Suprapubic skin (tissue), 4 donors: ENCODE data around the gene NLN.

ENCODE experiments used
- EP300 ChIP-seq: sonication (generic); formaldehyde crosslinking; IDR thresholded peaks from one replicate; pipeline ENCODE4 v1.6.1; 2017; ENCODE audit warnings: antibody characterized with exemption
- POLR2A ChIP-seq, 2 donors: fragments of 450-650 bp; IDR thresholded peaks; one replicate each; pipeline ENCODE4 v1.6.1; 2017; ENCODE audit warnings: antibody characterized with exemption in 2 of 2, mild to moderate bottlenecking in 2 of 2, moderate library complexity in 2 of 2
- POLR2AphosphoS5 ChIP-seq, 3 donors: sonication (generic); formaldehyde crosslinking; IDR thresholded peaks; one replicate each; pipeline ENCODE4 v1.6.1; 2017; ENCODE audit warnings: antibody characterized with exemption in 3 of 3
- TF ChIP-seq, protein P1 (sequence below), 2 donors: fragments of 200-600 bp in 1 of 2; fragments of 450-650 bp in 1 of 2; sonication (generic) in 1 of 2; IDR thresholded peaks; one replicate each; pipeline ENCODE4 v1.5.1; 2016 to 2019; ENCODE audit warnings: antibody characterized with exemption in 2 of 2, mild to moderate bottlenecking in 1 of 2, moderate library complexity in 1 of 2

DNA sequence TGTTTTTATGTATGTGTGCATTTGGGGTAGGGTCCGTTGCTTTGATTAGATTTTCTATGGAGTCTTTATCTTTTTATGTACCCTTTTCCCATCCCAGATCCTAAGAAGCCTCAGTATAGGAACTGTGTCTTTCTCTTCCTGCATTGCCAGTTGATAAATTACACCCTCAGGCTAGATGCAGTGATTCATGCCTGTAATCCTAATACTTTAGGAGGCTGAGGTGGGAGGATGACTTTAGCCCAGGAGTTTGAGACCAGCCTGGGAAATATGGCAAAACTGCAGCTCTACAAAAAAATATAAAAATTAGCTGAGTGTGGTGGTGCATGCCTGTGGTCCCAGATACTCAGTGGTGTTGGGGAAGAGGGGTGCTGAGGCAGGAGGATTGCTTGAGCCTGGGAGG is 40.2 kb downstream of the NLN start:
- TF ChIP-seq EP300: no peak
- TF ChIP-seq, protein P1, sequence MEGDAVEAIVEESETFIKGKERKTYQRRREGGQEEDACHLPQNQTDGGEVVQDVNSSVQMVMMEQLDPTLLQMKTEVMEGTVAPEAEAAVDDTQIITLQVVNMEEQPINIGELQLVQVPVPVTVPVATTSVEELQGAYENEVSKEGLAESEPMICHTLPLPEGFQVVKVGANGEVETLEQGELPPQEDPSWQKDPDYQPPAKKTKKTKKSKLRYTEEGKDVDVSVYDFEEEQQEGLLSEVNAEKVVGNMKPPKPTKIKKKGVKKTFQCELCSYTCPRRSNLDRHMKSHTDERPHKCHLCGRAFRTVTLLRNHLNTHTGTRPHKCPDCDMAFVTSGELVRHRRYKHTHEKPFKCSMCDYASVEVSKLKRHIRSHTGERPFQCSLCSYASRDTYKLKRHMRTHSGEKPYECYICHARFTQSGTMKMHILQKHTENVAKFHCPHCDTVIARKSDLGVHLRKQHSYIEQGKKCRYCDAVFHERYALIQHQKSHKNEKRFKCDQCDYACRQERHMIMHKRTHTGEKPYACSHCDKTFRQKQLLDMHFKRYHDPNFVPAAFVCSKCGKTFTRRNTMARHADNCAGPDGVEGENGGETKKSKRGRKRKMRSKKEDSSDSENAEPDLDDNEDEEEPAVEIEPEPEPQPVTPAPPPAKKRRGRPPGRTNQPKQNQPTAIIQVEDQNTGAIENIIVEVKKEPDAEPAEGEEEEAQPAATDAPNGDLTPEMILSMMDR (IDR thresholded peaks at IDR 0.05): no peak
- TF ChIP-seq POLR2AphosphoS5 (IDR thresholded peaks at IDR 0.05): no peak
- TF ChIP-seq POLR2A (IDR thresholded peaks at IDR 0.05): no peak
